Thyroid gland (tissue), 4 donors: ENCODE results near the gene PSMA8.
"Not testable (repeated sequence)": the region's sequence is repeated elsewhere in the genome, so short reads cannot be mapped to it uniquely, and the experiment has no call there.

Experiments
- POLR2A ChIP-seq, 2 donors: fragments of 450-650 bp; IDR thresholded peaks; one replicate each; pipeline ENCODE4 v1.6.1; 2017; ENCODE audit warnings: antibody characterized with exemption in 2 of 2, mild to moderate bottlenecking in 2 of 2, moderate library complexity in 1 of 2
- TF ChIP-seq, protein P1 (sequence below), 6 experiments: fragments of 200-600 bp in 3 of 6; fragments of 450-650 bp in 3 of 6; sonication (generic) in 3 of 6; IDR thresholded peaks; one replicate each; pipeline ENCODE4 v1.5.1; 2016 to 2019; ENCODE audit warnings: antibody characterized with exemption in 6 of 6, mild to moderate bottlenecking in 2 of 6, inconsistent platforms in 1 of 6, moderate library complexity in 1 of 6

DNA sequence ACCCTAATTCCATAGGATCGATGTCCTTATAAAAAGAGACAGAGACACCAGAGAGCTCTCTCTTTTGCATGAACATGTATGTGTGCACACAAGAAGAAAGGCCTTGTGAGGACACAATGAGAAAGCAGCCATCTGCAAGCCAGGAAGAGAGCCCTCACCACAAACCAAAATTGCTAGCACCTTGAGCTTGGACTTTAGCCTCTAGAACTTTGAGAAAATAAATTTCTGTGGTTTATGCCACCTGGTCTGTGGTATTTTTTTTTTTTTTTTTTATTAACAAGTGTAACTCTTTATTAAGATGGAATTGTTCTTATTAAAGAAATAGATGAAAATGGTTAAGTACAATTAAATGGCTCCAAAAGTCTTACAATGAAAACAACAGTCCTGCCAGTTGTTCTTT, 33.9 kb downstream of the PSMA8 start:
- TF ChIP-seq, protein P1, sequence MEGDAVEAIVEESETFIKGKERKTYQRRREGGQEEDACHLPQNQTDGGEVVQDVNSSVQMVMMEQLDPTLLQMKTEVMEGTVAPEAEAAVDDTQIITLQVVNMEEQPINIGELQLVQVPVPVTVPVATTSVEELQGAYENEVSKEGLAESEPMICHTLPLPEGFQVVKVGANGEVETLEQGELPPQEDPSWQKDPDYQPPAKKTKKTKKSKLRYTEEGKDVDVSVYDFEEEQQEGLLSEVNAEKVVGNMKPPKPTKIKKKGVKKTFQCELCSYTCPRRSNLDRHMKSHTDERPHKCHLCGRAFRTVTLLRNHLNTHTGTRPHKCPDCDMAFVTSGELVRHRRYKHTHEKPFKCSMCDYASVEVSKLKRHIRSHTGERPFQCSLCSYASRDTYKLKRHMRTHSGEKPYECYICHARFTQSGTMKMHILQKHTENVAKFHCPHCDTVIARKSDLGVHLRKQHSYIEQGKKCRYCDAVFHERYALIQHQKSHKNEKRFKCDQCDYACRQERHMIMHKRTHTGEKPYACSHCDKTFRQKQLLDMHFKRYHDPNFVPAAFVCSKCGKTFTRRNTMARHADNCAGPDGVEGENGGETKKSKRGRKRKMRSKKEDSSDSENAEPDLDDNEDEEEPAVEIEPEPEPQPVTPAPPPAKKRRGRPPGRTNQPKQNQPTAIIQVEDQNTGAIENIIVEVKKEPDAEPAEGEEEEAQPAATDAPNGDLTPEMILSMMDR (IDR thresholded peaks at IDR 0.05), result not testable (repeated sequence)
- TF ChIP-seq POLR2A (IDR thresholded peaks at IDR 0.05), result not testable (repeated sequence)
